Measurements from ENCODE around the gene ANK2. TPM values are rescaled to one million over a fixed set of nuclear protein-coding genes. Genes with fewer than 3 reads are reported as not detected.
"Not testable (repeated sequence)": the region's sequence is repeated elsewhere in the genome, so short reads cannot be mapped to it uniquely, and the experiment has no call there.

The ANK2 gene
- total RNA-seq, 4 donors from 2014 or later: 13.7 to 47.4 (median 30.5) TPM

GRCh38 chr4:113223001-113223400 lies 173.5 kb downstream of the ANK2 start:
- H3K4me1 ChIP-seq: no peaks in the 10 kb centered on the region
- 59 to 76% methylated on average over 2 of the region's 2 CpGs for WGBS, 2 donors (ENCODE audit: low coverage in 1 of 2)
- TF ChIP-seq CTCF (IDR thresholded peaks at IDR 0.05): no peak
- TF ChIP-seq EP300 (IDR thresholded peaks at IDR 0.05; ENCODE audit: low read depth): no peak
- TF ChIP-seq POLR2AphosphoS5 (IDR thresholded peaks at IDR 0.05): no peak
- TF ChIP-seq POLR2A (IDR thresholded peaks at IDR 0.05): no peak
- H3K4me3 ChIP-seq: no peak overlapping the region
- in situ Hi-C loops (cut with MboI; ENCODE audit: low pct_ligation_motif_present in 1 of 4, low pct_unique_long_range_greater_than_20kb in 1 of 4, low sequenced_read_pairs in 3 of 4) (no loop called here), intact Hi-C loops (cut with DNase I; ENCODE audit: low total_unique reads) (no loop called here)
- no peaks in the 10 kb centered on the region for H3K36me3 ChIP-seq
- DNase-seq: no peak
- no peak overlapping the region for H3K27ac ChIP-seq
- H3K9me3 ChIP-seq: no peaks in the 10 kb centered on the region
- H3K27me3 ChIP-seq: no peaks in the 10 kb centered on the region

DNA sequence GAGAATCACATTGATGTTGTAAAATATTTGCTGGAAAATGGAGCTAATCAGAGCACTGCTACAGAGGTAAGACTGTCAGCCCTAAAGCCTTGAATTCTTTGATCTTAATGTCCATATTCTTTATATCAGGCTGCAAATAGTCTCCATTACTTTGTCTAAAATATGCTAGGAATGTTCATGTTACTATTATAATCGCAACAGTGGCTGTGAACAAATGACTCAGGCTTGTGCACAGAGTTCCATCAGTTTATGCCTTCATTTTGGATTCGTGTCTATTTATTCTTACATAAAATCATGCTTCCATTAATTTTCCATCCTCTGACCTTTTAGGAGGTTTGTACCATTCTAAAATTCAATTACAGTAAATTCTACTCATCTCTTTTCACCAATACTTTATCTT lies 182.7 kb downstream of the ANK2 start:
- in situ Hi-C loops (cut with MboI; ENCODE audit: low pct_ligation_motif_present in 1 of 4, low pct_unique_long_range_greater_than_20kb in 1 of 4, low sequenced_read_pairs in 3 of 4): no loop called here

DNA sequence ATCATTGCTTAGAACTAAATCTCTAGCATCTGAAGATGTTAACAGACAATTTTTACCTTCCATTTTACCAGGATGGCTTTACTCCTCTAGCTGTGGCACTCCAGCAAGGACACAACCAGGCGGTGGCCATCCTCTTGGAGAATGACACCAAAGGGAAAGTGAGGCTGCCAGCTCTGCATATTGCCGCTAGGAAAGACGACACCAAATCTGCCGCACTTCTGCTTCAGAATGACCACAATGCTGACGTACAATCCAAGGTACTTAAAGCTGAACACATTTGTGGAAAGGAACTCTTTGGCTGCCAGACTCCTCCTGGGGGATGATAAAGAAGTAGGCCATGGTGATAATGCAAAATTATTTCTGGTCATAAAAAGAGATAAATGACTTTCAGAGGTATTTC lies 187.5 kb downstream of the ANK2 start:
- Histone ChIP-seq H3K4me1 (no peaks in the 10 kb centered on the region), H3K36me3 (no peaks in the 10 kb centered on the region), H3K27me3 (no peaks in the 10 kb centered on the region), H3K4me3 (no peak overlapping the region), H3K27ac (no peak overlapping the region), H3K9me3 (no peaks in the 10 kb centered on the region)
- in situ Hi-C loops (cut with MboI; ENCODE audit: low pct_ligation_motif_present in 1 of 4, low pct_unique_long_range_greater_than_20kb in 1 of 4, low sequenced_read_pairs in 3 of 4) (no loop called here), intact Hi-C loops (cut with DNase I; ENCODE audit: low total_unique reads) (no loop called here)
- TF ChIP-seq EP300 (IDR thresholded peaks at IDR 0.05; ENCODE audit: low read depth) (no peak), CTCF (IDR thresholded peaks at IDR 0.05) (no peak), POLR2AphosphoS5 (IDR thresholded peaks at IDR 0.05) (no peak), POLR2A (IDR thresholded peaks at IDR 0.05) (no peak)
- 83 to 94% methylated on average over 4 to 5 of the region's 5 CpGs for whole genome bisulfite sequencing, 2 donors (ENCODE audit: low coverage in 1 of 2)
- DNase-seq: no peak

More for the DNA sequence above, 182.7 kb downstream of the ANK2 start:
- no peak for TF ChIP-seq POLR2A (IDR thresholded peaks at IDR 0.05)
- no peak for TF ChIP-seq POLR2AphosphoS5 (IDR thresholded peaks at IDR 0.05)
- no peak for DNase-seq
- intact Hi-C loops (cut with DNase I; ENCODE audit: low total_unique reads): no loop called here
- 55 to 57% methylated on average over 2 of the region's 2 CpGs for WGBS, 2 donors (ENCODE audit: low coverage in 1 of 2)
- Histone ChIP-seq H3K9me3 (no peaks in the 10 kb centered on the region), H3K4me3 (no peak overlapping the region), H3K27ac (no peak overlapping the region), H3K36me3 (no peaks in the 10 kb centered on the region), H3K4me1 (no peaks in the 10 kb centered on the region), H3K27me3 (no peaks in the 10 kb centered on the region)

DNA sequence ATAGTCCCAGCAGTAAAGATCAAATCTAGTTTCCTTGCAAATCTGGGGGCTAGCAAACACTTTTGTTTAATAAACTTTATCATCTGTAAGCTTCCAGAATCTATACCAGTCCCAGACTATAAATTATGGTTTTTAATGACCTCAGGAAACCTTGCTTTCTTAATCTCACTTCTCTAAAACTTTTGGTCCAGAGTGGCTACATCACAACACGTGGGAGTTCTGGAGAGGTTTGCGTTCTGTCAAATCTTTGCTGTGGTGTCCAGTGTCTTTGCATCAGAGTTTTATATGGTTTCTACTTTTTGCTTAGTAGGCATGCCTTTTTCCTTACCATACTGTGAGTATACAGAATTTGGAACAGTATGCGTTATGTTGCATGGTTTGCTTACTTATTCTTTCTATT lies 193.9 kb downstream of the ANK2 start:
- intact Hi-C loops (cut with DNase I; ENCODE audit: low total_unique reads) (no loop called here), in situ Hi-C loops (cut with MboI; ENCODE audit: low pct_ligation_motif_present in 1 of 4, low pct_unique_long_range_greater_than_20kb in 1 of 4, low sequenced_read_pairs in 3 of 4) (no loop called here)
- no peak overlapping the region for H3K4me3 ChIP-seq
- 64 to 71% methylated on average over 3 of the region's 3 CpGs for WGBS, 2 donors (ENCODE audit: low coverage in 1 of 2)
- H3K4me1 ChIP-seq: no peaks in the 10 kb centered on the region
- no peak overlapping the region for H3K27ac ChIP-seq
- H3K27me3 ChIP-seq: no peaks in the 10 kb centered on the region
- H3K36me3 ChIP-seq: no peaks in the 10 kb centered on the region
- no peaks in the 10 kb centered on the region for H3K9me3 ChIP-seq
- DNase-seq: no peak
- TF ChIP-seq CTCF (IDR thresholded peaks at IDR 0.05) (no peak), EP300 (IDR thresholded peaks at IDR 0.05; ENCODE audit: low read depth) (no peak), POLR2A (IDR thresholded peaks at IDR 0.05) (no peak), POLR2AphosphoS5 (IDR thresholded peaks at IDR 0.05) (no peak)

DNA sequence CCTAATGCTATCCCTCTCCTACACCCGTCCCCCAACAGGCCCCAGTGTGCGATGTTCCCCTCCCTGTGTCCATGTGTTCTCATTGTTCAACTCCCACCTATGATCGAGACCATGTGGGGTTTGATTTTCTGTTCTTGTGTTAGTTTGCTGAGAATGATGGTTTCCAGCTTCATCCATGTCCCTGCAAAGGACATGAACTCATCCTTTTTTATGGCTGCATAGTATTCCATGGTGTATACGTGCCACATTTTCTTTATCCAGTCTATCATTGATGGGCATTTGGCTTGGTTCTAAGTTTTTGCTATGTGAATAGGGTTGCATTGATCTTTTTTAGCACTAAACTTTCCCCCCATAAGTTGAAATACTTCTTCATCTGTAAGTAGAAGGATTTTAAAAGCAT lies 195.3 kb downstream of the ANK2 start:
- H3K9me3 ChIP-seq; intact Hi-C loops (cut with DNase I; ENCODE audit: low total_unique reads); H3K27me3 ChIP-seq; H3K4me1 ChIP-seq; H3K36me3 ChIP-seq; H3K4me3 ChIP-seq; H3K27ac ChIP-seq; DNase-seq; in situ Hi-C loops (cut with MboI; ENCODE audit: low pct_ligation_motif_present in 1 of 4, low pct_unique_long_range_greater_than_20kb in 1 of 4, low sequenced_read_pairs in 3 of 4): not testable (repeated sequence)
- WGBS, 2 donors (ENCODE audit: low coverage in 1 of 2): 91 to 96% methylated on average over 4 of the region's 4 CpGs
